TTC549 (cell line): ENCODE results near the gene JMJD8.

ENCODE experiments used
- FAIRE-seq: peaks from 2 replicates; lab custom pipeline; 2012; peaks lifted over from hg19 to GRCh38; lab: Jason Lieb, UNC

Gene JMJD8

GRCh38 chr16:684071-684794 is at the start of gene JMJD8:
Gene JMJD8, minus strand, starts transcription at chr16:684334. Its CDS starts 15 bp downstream, at chr16:684319.
- FAIRE-seq = no peak

DNA sequence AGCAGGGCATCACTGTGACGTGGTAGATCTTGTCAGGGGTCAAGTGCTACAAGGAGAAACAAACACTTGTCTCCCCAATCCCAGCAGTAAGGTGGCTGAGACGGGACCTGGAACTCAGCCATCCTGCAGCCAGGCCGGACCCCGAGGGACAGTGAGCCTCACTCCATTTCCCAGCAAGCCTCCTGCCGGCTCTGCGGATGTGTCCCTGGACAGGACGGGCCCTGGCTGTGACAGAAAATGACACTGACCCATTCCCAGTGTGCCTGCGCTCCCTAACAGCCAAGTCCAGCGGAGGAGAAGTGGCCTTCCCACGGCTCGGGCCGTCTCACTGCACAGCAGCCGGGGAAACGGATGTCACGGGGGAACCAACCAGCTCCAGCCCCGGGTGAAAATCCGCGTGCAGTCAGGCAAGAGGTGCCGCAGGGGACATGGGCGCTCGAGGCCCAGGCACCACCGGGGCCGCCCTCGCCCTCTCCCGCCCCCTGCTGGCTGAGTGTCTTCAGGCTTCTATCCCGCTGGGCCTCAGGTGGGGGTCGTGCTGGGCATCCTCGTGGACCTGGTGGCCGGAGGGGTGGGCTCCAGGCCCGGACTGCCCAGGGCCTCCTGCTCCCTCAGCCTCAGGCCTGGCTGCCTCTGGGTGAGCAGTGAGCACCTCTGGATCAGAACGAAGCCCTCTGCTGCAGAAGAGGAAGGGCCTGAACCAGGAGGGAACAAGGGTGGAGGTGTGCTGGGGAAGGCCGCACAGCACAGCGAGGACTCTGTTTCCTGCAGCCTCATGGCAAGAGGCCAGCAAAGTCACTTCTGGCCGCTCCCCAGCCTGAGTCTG is 49.5 kb upstream of the JMJD8 start:
- FAIRE-seq = no peak

GRCh38 chr16:732936-733335 is 48.8 kb upstream of the JMJD8 start:
- FAIRE-seq = no peak

DNA sequence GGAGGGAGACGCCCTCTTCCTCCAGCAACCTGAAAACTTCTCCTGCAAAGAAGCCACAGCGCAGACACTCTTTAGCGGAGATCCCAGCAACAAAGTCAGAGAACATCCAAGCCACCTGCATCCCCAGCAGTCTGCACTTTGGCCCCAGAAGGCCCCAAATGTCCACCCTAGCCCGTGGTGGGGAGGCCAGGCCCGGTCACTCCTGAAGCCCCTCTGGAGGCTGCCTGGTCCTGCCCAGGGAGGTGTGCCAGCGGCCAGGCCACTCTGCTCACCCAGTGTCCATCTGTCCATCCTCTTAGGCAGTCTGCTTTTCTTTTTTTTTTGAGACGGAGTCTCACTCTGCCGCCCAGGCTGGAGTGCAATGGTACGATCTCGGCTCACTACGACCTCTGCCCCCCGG is 48.2 kb upstream of the JMJD8 start:
- FAIRE-seq = no peak

DNA sequence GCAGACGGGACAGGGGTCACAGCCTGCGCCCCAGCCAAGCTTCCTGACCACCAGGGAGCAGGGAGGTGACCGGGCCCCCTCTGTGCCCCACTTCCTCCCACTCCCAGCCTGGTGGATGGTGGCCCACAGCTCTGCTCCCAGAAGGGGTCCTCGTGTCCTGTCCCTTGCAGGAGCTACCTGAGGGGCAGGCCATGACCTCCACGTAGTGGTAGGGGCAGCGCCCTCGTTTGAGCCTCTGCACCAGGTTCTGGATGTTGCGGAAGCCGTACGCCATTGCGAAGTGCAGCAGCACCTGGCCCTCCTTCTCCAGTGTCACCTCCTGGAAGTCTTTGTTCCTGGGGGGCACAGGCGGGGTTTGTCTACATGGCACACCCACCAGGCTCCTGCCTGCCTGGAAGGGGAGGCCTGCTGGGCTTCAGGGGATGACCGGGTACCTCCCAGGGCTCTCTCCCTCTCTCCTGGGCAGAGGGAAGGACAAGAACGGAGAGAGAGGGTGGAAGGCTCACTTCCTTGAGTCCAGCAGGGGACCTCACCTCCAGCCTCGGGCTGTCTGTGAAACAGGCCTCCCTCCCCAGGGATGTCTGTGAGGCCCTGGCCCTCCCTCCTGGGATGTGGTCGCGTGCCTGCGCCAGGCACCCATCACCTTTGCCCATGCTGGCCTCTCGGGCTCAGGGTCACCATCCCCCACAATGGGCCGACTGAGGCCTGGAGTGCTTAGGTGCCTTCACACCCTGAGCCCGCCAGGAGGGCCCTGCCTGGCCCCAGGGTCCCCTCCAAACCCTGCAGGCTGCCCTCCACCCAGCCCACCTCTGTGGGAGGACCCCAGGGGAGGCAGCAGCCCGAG is 46.8 kb upstream of the JMJD8 start:
- no peak for FAIRE-seq

DNA sequence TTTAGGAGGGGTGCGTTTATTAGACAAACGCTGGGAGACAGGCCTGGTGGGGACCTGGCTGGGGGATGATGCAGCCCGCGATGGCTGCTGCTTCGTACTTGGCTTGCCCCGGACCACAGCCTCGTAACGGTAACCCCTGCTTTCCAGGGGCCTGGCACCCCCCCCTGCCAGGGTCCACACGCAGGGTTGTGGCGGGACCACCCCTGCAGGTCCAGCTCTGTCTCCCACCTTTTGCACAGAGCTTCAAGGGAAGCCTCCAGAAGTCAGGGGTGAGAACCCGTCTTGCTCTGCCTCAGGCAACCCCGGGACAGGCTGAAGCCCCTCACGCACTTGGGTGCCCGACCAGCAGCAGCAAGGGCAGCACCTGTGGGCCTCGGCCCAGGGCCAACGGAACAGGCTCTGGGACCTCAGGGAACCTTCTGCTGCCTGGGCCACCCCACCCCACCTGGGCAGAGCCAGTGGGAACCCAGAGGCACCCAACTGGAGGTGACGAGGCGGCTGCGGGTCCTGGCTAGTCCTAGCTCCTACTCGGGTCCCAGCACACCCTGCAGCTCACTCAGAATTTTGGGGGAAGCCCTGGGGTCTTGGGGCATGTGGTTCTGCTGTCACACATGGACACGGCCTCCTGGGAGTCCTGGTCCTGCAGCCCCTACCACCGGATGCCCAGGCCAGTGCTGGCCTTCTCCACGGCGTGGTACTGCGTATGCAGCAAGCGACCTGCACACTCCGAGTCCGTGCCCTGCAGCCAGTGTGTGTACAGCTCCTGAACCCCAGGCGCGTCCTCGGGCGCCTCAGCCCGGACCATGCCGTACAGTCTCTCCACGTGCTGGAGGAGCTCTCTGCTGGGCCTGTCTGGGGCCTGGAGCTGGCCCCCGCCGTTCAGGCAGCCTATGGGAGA is 45.9 kb upstream of the JMJD8 start:
- FAIRE-seq = no peak

GRCh38 chr16:728890-729744 is 45.0 kb upstream of the JMJD8 start:
- FAIRE-seq = no peak

DNA sequence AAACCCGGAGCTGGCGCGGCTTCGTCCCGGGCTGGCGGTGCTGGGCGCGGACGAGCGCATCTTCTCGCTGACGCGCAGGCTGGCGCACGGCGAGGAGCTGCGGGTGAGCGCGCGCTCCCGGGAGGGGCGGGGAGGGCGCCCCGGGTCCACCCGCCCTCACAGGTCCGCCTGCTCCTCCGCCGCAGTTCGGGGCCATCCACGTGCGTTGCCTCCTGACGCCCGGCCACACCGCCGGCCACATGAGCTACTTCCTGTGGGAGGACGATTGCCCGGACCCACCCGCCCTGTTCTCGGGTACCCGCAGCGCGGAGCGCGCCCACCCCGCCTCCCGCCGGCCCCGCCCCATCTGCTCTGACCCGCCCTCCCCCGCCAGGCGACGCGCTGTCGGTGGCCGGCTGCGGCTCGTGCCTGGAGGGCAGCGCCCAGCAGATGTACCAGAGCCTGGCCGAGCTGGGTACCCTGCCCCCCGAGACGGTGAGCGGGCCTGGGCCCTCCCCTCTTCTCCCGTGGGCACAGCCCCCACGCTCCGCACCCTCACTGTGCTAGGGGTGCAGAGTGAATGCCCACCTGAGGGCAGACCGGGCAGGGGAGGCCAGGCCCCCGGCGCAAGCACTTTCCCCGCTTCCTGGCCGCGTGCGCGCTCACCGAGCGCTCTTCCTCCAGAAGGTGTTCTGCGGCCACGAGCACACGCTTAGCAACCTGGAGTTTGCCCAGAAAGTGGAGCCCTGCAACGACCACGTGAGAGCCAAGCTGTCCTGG is 44.2 kb upstream of the JMJD8 start:
- FAIRE-seq = no peak

- no peak for FAIRE-seq
Measured at GRCh38 chr16:727291-727977, 43.3 kb upstream of the JMJD8 start.

DNA sequence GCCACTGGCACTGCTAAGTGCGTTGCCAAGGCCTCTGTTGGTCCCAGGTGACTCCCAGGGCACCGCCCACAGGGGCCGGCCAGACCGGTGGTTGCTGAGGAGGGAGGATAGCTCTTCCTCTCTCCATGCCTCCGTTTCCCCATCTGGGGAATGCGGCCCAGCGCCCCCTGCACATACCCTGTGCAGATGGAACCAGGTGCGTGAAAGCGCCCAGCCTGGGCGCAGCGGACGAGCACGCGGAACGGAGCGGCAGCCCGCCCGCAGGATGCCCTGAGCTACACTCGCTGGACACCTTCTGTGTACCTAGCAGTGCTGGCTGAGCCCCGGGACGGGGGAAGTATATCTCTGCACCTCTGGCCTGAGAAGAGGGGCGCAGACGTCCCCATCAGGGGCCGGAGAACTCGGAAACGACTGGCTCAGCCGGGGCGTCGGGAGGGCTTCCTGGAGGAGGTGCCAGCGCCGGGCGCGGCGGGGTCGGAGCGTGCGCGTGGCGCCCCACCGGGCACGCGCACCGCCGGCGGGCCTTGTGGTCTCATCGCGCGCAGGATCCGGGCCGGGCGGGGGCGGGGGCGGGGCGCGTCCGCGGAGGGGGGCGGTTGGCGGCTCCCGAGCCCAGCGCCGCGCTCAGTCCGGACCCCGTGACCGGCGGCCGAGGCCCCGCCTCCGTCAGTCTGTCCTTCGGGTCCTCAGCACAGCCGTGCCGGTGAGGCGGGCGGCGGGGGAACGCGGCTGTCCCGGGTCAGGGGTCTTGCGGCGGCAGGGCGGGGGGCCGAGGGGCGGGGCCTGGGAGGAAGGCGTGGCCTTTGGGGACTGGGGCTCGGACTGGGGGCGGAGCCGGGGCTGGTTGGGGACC is 42.5 kb upstream of the JMJD8 start, which contains the start of the genes CCDC78 and HAGHL:
TSS of gene CCDC78 (minus strand) at position 6 of the 853 bp plus-strand sequence. CDS start 76 bp downstream, outside the sequence.
TSS of gene HAGHL (plus strand) at position 669 of the 853 bp plus-strand sequence. CDS start 404 bp downstream, outside the sequence.
- FAIRE-seq = no peak

DNA sequence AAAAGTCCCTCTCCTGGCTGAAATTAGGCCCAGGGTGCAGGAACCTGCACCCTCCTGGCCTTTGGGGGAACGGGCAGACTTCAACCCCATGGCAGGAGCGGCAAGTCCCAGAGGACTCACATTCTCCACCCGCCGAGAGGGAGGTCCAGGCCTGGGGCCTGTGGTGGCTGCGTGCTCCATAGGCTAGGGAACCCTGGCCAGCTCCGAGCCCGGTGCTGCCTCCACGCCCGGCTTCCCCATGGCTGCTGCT is 42.0 kb upstream of the JMJD8 start:
- no peak for FAIRE-seq

DNA sequence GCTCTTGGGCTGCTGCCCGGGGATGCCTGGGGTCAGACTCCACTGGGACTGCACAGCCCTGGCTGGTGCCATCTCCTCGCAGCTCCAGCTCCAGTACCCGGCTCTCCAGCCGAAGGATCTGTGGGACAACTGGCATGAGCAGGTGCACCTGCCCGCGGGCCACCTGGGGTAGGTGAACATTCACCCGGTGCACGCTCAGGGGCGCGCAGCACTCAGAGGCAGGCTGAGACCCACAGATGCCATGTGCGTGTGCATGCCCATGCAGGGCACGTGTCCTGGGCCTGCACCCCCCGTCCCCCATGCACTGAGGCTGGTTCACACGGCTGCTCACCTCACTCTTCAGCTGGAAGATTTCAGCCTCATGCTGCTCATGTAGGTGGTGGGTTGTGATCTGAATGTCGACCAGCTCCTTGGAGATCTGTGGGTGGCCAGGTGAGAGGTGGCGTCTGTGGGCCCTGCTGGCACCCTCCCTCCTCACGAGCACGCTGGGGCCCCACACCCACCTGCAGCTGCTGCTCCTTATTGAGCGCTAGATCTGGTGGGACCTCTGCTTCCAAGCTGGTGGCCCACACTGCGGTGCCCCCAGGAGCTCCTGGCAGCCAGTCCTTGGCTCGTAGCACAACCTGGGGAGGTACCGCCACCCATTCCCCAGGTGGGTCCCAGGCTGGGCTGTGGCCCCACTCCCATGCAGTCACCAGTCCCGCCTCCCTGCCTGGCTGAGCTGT is 41.5 kb upstream of the JMJD8 start:
- no peak for FAIRE-seq

GRCh38 chr16:725041-725376 is 40.9 kb upstream of the JMJD8 start:
- no peak for FAIRE-seq

DNA sequence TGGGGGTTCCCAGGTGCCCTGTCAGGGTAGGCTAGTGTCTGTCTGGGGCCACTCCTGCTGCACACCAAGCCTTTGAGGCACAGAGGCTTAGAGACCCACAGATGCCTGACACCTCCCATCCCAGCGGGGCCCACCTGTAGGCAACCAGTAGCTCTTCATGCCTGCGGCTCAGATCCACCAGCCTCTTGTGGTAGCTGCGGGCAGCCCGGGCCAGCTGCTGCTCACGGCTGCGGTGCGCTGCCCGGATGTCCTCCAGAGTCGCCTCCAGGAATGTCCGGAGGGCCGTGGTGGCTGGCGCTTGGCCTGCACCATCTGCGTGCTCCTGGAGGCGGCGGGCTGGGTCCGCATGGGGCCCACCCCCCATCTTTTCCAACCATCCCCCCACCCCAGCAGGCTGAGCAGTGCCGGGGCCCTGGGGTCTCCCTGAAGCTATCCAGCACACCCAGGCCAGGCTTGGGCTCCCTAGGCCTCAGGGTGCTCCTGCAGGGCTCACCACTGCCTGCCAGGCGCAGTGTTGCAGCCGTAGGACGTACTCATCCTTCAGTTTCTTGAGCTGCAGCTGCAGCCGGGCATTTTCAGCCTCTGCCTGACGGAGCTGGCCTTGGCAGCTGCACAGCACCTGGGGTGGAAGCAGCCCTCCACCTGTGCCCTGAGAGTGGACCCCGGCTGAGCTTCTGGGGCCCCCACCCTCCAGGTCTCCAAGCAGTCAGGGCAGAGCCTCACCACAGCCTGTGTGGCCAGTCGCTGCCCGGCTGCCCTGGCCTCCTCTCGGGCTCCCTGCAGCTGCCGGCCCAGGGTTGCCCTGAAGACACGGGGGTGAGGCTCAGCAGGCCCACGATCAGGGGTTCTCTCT is 40.3 kb upstream of the JMJD8 start:
- no peak for FAIRE-seq

DNA sequence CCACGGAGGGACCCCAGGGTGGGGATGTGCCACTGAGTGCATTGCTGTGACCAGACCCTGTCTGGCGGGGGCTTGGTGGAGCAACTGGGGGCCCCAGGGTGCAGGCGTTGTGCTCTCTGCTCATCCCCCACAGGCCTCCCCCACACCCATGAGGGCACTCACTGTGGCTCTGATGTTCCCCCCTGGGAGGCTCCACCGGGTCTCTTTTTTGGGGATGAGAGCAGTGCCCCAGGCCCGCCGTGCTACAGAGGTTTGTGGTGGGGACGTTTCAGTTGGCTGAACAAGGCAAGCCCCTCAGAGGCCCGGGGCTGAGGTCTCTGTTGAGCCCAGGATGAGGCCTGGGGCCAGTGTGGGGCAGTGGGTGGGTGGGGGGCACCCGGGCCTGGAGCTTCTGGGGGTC is 39.6 kb upstream of the JMJD8 start:
- no peak for FAIRE-seq

DNA sequence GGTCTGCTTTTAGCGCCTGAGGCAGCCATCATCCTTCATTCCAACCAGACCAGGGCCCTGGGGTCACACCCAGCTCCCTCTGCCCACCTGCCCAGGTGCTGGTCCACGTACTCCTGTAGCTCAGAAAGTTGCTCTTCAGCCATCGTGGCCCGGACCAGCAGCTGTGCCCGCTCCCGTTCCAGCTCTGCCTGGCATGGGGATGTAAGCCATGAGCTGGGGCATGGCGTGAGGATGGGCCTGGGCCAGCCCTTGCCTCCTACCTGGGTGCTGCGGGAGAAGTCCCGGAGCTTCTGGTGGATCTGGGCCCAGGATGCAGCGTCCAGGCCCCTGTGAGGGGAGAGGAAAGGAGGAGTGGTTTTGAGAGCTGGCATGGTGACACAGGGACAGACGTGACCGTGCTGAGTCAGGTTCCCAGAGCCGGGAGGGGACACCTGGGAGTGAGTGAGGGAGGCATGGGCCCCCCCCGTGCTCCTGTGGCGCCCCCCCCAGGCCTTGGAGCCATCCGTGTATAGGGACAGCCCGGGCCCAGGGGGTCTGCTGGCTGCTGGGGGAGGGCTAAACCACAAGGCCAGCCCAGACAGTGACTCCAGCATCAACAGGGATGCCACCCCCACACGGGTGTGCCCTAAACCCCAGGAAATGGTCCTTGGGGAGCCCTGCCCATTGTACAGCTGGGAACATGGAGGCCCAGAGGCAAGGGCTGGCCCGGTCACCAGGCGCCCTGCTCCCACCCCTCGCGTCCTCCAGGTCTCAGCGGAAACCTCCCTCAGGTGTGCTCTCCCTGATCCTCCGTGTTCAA is 38.9 kb upstream of the JMJD8 start:
- FAIRE-seq = no peak
